ENCODE results near the gene GRN.

The GRN gene

DNA sequence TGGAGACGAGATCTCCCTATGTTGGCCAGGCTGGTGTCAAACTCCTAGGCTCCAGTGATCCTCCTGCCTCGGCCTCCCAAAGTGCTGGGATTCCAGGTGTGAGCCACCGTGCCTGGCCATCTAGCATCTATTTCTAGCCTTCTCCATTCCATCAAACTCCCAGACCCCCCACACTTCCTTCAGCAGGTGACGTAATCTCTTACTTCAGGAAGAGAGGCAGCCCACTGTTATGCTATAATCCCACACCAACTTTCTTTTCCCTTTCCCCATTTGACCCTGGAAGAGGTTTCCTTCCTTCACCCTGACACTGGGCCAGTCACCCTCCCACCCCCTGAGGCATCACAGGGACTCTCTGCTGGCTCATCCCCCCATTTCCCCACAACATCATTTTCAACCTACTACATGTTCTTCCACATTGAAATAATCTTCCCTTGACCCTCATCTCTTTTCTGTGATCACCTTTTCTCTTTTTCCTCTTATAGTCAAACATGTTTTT lies 36.8 kb downstream of the GRN start:
- TF ChIP-seq, protein P1, sequence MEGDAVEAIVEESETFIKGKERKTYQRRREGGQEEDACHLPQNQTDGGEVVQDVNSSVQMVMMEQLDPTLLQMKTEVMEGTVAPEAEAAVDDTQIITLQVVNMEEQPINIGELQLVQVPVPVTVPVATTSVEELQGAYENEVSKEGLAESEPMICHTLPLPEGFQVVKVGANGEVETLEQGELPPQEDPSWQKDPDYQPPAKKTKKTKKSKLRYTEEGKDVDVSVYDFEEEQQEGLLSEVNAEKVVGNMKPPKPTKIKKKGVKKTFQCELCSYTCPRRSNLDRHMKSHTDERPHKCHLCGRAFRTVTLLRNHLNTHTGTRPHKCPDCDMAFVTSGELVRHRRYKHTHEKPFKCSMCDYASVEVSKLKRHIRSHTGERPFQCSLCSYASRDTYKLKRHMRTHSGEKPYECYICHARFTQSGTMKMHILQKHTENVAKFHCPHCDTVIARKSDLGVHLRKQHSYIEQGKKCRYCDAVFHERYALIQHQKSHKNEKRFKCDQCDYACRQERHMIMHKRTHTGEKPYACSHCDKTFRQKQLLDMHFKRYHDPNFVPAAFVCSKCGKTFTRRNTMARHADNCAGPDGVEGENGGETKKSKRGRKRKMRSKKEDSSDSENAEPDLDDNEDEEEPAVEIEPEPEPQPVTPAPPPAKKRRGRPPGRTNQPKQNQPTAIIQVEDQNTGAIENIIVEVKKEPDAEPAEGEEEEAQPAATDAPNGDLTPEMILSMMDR (conservative IDR thresholded peaks at IDR 0.05): no peak
- no peak overlapping the region for H3K27ac ChIP-seq

DNA sequence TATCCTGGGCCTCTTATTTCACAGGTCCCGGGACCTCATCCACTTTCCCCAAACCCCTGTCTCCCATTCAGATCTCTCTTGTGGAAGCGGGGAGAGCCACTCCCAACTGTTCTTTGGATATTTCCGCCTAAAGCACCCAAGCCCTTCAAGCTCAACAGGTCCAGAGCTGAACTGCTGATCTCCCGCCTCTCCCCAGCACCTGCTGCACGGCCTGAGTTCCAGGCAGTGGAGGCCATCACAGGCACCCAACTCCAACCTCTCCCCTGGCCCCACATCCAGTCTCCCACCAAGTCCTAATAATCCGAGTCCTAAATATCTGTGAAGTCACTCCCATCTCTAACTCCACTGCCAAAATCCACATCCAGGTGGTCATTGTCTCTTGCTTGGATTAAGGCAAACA lies 37.8 kb downstream of the GRN start:
- no peak overlapping the region for H3K27ac ChIP-seq
- TF ChIP-seq, protein P1 (conservative IDR thresholded peaks at IDR 0.05): no peak

DNA sequence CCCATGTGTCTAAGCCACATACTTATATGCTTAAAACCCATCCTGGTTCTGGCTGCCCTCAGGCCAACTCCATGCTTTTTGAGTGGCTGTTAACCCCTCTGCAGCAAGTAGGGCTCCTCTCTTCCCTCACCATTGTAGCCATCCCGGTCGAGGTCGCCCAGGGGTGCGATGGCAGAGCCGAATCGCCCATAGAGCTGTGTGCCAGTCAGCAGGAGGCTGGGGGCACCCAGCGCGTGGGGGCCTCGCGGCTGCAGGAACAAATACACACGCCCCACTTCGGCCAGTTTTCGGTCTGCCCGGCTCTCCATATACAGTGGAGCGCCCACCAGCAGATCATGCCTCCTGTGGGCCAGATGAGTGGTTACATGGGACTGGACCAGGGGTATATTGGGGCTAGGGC lies 38.3 kb downstream of the GRN start:
- TF ChIP-seq, protein P1 (conservative IDR thresholded peaks at IDR 0.05): no peak
- H3K27ac ChIP-seq: no peak overlapping the region

- H3K27ac ChIP-seq: no peak overlapping the region
- TF ChIP-seq, protein P1 (conservative IDR thresholded peaks at IDR 0.05): no peak
Measured at GRCh38 chr17:44383861-44384260, 38.8 kb downstream of the GRN start.

- H3K27ac ChIP-seq: peak overlapping the region; percentile 62; the same call in 1 of the 2 replicates
- TF ChIP-seq, protein P1 (conservative IDR thresholded peaks at IDR 0.05): no peak
Measured at GRCh38 chr17:44384281-44384822, 39.2 kb downstream of the GRN start.

- TF ChIP-seq, protein P1 (conservative IDR thresholded peaks at IDR 0.05): no peak
- H3K27ac ChIP-seq: peak overlapping the region; percentile 62
Measured at GRCh38 chr17:44384823-44385286, 39.8 kb downstream of the GRN start.

GRCh38 chr17:44385287-44386181 lies 40.4 kb downstream of the GRN start:
- TF ChIP-seq, protein P1 (conservative IDR thresholded peaks at IDR 0.05): peak; percentile 36
- H3K27ac ChIP-seq: peak overlapping the region; percentile 62

Measured in VCaP (cell line).